Ovary (tissue), 3 donors: Measurements from ENCODE around the gene PLET1.

Experiments
- CTCF ChIP-seq, 3 donors: fragments of 450-650 bp in 2 of 3; fragments of 200-600 bp in 1 of 3; IDR thresholded peaks; one replicate each; pipeline versions ENCODE4 v1.5.1 to v1.8.0; 2016 to 2022; ENCODE audit warnings: antibody characterized with exemption in 3 of 3, mild to moderate bottlenecking in 1 of 3
- EP300 ChIP-seq: sonication (generic); formaldehyde crosslinking; IDR thresholded peaks from one replicate; pipeline ENCODE4 v1.6.1; 2017; ENCODE audit warnings: antibody characterized with exemption
- POLR2A ChIP-seq: fragments of 450-650 bp; IDR thresholded peaks from one replicate; pipeline ENCODE4 v1.6.1; 2017; ENCODE audit warnings: antibody characterized with exemption, mild to moderate bottlenecking, moderate library complexity
- donor health status: DM: no; HTN: no; CAD: no.

DNA sequence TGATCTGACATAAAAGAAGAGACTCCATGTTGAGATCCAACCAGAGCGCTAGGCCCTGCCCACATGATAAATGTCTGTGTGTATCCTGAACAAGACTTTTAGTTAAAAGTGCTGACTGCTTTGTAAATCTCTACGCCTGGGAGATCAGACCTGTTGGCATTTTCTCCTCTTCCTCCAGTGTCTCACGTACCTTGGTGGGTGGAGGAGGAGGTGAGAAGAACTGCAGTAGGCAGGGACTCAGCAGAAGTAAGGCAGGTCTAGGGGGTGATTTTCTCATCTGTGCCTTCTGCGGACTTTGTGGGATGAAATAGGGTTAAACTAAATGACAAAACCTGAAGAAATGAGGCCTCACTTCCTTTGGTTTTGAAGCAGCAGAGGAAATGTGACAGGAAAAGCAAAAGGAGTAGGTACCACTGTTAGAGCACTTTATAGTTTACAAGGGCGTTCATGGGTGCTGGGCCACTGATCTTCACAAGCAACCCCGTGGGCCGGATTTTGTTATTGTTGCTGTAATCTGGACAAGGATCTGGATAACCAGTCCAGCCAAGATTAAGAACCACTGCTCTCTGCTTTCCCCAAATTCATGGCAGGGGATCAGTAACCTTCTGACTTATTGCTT is 36.7 kb upstream of the PLET1 start:
- TF ChIP-seq EP300: no peak
- no peak for TF ChIP-seq CTCF (IDR thresholded peaks at IDR 0.05)
- no peak for TF ChIP-seq POLR2A
